ENCODE measurements around the gene SLC38A1.
"Not testable (repeated sequence)": the region's sequence is repeated elsewhere in the genome, so short reads cannot be mapped to it uniquely, and the experiment has no call there.

The SLC38A1 gene

DNA sequence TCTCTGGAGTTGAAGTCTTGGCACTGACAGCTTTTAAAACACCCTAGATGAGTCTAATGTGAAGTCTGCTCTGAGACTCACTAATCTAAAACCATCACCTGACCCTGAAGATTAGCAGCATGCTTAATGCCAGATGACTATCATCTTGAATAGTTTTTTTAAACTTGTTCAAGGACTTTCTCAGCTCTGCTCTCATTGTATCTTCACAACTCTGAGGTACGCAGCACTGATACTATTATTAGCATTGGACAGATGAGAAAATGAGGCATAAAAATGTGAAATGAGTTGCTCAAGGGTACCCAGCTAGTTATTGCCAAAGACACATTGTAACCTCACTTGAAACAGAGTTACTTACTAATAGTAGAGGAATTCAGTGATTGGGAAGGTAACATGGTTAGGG is 4.8 kb downstream of the SLC38A1 start:
- DNase-seq (ENCODE audit: low spot score) = no peak

DNA sequence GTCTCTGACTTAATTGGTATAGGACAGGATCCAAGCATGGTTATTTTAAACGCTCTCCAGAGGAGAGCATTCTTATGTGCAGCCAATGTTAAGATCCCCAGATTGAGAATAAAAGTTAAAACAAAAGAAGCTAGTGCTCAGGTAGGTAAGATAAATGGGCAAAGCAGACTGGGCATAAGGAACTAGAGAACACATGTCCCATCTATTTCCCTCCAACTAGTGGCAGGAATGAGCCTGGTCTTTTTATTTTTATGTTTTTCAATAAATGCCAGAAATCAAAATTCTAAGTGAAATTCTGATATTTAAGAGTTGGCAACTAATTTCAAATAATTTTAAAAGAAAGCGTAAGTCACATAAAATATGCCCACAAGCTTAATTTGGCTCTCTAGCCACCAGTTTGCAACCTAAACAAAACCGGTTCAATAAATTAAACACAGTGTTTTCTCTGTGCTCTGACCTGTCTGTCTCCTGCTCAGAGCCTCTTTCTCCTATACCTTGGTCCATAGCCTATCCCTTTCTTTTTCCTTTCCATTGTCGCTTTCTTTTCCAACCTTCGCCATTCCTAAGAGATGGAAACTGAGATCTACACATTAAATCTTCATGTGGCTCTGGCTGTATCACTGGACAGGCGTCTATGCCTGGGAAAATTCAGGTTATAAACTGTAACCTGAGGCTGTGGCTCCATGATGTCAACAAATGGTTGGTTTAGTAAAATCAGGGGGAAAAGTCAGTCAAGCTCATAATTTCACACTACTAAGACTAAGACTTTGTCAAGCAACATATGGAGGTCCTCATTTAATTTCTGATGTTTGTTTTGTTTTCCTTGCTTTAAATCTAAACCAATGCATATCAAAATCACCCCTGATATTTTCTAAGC is 5.5 kb downstream of the SLC38A1 start:
- no peak for DNase-seq (ENCODE audit: low spot score)

DNA sequence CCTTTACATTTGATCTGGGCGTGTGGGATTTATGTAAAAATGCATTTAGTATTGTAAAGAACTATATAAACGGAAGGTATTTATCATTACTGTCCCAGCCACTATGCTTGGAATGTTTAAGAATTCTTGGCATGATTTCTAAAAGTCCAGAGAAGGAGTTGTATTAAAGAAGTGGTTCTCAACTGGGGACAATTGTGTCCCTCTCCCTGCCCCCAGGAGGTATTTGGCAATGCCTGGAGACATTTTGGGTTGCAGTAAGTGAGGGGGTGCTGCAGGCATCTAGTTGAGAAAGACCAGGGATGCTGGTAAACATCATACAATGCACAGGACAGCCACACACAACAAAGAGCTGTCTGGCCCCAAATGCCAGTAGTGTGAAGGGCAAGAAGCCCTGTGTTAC is 7.2 kb downstream of the SLC38A1 start:
- DNase-seq (ENCODE audit: low spot score) = no peak

DNA sequence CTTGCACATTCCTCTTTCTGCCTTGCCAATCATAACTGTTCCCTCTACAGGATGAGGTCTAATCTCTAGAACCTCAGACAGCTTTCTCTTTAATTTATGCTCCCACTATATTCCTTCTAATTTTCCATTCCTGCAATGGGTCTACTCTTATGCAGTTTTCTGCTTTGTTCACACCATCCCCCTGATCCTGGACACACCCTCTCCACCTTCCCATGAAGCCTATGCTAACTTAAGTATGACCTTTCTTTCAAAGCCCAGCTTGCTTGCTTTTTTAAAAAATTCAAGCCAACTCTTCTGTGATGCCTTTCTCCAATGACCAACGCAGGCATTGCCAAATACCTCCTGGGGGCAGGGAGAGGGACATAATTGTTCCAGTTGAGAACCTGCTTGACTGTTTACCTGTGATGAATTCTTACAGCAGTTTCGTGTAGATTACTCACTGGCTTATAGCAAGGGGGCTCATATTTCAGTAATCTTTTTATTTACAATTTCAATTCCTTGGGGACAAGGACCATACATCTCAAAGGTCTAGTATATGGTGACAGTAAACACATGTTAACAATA is 7.8 kb downstream of the SLC38A1 start:
- no peak for DNase-seq (ENCODE audit: low spot score)

DNA sequence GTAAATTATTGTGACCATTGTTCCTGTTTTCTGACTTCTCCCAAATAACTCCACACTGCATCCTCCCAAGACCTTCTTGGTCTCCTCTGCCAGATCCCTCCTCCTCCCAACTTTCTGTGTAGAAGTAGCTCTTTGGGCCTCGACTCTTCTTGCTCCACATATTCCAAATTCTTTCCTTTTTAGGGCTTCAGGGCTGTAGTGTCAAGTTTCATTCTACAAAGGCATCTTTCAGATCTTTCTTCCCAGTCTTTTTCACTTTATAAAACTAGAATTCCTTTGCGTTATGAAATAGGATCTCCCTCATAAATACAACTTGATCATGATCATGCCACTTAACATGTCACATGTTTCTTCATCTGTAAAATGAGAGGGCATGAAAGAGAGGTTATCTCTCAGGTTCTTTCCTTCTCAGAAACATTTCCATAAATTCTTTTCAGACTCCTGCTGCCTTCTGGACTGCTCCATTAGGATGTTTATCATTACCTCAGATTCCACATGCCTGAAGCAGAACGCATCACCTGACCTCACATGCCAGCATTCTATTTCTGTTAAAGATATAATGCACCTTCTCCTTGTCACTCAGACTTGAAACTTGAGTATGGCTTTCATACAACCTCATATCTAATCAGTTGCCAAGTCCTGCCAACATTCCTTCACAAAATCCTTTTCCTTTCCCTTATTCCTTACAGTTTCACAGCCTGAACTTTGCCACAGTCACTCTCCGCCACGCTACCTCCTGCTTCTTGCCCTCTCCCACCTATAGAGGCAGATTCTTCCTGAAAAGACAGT is 8.5 kb downstream of the SLC38A1 start:
- no peak for DNase-seq (ENCODE audit: low spot score)

DNA sequence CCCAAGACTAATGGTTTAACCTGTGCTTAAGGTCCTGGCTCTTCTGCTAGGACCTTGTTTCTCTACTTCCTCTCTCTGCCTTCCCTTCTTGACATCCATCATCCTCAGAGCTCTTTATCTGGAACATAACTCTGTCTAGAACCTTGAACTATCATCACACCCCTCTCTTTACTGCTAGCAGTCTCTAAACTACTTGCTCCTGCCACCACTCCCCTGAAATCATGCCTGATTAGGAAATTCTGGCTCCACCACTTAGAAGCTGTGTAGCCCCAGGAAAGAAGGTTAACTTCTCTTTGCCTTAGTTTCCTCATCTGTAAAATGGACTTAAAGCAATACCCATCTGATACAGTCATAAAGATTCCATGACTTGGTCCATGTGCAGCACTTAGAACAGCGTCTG is 9.1 kb downstream of the SLC38A1 start:
- no peak for DNase-seq (ENCODE audit: low spot score)

DNA sequence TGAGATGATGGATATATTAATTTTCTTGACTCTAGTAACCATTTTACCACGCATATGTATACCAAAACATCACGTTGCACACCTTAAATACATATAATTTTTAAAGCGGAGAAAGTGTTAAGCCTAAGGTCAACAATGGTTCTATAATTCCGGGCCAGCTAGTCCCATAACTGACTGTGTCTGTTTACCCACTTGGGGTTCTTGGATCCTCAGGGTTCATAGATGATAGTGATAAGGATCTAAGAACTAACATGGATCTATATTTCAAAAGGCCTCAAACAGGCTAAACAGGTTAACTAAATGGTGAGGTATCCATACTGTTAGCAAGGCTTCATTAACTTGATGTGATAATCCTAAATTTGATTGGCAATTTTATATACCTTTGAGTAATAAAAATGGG is 9.8 kb downstream of the SLC38A1 start:
- no peak for DNase-seq (ENCODE audit: low spot score)

DNA sequence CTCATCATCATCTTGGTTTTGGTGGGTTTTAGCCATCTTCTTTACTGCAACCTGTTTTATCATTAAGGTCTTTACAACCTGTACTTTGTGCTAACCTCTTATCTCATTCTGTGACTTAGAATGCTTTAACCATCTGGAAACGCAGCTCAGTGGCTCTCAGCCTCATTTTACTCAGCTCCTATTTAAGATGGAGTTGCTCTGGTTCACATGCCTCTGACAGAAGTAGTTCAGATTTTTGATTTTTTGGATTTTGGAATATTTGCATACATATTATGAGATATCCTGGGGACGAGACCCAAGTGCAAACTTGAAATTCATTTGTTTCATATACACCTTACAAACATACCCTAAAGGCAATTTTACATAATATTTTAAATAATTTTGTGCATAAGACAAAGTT is 10.7 kb downstream of the SLC38A1 start:
- DNase-seq (ENCODE audit: low spot score) = no peak

DNA sequence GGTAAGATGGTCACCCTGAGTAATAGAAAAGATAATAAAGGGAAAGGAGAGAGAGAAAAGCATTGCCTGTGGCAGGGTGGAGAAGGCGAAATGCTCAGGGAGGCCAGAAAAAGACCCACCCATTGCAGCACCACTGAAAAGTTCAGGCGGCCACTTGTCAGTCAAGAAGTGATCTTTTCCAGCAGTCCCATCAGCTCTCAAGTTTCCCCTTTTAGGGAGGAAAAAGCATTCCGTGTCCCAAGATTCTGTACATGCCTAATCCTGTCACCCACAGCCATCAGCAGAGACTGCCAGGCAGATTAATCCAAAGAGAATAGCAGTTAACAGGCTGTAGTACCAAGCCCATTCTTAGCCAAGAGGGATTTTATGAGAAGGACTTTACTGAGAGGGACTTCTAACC is 11.9 kb downstream of the SLC38A1 start:
- DNase-seq (ENCODE audit: low spot score) = no peak

DNA sequence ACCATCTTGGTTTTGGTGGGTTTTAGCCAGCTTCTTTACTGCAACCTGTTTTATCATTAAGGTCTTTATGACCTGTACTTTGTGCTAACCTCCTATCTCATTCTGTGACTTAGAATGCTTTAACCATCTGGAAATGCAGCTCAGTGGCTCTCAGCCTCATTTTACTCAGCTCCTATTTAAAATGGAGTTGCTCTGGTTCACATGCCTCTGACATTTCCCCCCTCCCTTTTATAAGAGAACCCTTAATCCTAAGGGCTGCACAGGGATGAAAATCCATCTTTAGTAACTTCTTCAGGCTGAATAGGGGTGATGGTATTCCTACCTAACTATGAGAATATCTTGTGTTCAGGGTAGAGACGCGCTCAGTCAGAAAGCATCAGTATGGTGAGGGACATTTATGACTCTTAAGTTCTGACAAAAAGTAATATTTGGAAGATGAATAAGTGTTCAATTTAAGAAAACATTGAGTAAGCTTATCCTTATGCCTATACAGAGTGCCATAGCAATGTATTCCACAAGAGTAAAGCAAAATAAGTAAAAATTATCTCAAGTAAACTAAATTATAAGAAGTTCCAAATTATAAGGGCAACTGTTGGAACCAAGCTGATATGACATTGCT is 15.2 kb downstream of the SLC38A1 start:
- no peak for DNase-seq (ENCODE audit: low spot score)

DNA sequence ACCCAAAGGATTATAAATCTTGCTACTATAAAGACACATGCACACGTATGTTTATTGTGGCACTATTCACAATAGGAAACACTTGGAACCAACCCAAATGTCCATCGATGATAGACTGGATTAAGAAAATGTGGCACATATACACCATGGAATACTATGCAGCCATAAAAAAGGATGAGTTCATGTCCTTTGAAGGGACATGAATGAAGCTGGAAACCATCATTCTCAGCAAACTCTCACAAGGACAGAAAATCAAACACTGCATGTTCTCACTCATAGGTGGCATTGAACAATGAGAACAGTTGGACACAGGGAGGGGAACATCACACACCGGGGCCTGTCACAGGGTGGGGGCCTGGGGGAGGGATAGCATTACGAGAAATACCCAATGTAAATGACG is 16.8 kb downstream of the SLC38A1 start:
- DNase-seq (ENCODE audit: low spot score) = not testable (repeated sequence)

DNA sequence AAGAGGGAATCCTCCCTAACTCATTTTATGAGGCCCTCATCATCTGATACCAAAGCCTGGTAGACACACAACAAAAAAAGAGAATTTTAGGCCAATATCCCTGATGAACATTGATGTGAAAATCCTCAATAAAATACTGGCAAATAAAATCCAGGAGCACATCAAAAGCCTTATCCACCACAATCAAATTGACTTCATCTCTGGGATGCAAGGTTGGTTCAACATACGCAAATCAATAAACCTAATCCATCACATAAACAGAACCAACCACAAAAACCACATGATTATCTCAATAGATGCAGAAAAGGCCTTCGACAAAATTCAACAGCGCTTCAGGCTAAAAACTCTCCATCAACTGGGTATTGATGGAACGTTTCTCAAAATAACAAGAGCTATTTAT is 18.9 kb downstream of the SLC38A1 start:
- DNase-seq (ENCODE audit: low spot score) = not testable (repeated sequence)

DNA sequence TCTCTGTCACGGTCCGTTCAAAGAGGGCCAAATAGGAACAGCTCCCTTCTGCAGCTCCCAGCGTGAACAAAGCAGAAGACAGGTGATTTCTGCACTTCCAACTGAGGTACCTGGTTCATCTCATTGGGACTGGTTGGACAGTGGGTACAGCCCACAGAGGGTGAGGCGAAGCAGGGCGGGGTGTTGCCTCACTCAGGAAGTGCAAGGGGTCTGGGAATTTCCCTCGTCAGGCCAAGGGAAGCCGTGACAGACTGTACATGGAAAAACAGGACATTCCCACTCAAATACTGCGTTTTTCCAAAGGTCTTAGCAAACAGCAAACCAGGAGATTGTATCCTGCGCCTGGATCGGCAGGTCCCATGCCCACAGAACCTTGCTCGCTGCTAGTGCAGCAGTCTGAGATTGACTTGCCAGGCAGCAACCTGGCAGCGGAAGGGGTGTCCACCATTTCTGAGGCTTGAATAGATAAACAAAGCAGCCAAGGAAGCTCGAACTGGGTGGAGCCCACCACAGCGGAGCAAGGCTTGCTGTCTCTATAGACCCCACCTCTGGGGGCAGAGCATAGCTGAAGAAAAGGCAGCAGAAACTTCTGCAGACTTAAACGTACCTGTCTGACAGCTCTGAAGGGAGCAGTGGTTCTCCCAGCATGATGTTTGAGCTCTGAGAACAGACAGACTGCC is 22.7 kb downstream of the SLC38A1 start:
- DNase-seq (ENCODE audit: low spot score) = no peak

DNA sequence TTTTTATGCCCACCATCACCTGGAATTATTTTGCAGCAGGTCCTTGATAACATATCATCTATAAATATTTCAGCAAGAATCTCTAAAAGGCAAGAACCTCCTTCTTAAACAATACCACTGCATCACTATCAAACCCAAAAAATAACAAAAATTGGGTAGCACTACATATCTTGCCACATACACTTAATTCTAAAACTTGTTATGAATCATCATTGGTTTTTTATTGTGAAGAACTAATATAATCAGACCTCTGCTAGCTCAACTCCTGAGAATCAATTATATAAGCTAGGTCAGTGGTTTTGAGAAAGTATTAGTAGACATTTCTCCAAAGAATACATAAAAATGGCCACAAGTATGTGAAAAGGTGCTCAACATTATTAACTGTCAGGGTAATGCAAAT is 23.8 kb downstream of the SLC38A1 start:
- DNase-seq (ENCODE audit: low spot score) = no peak

DNA sequence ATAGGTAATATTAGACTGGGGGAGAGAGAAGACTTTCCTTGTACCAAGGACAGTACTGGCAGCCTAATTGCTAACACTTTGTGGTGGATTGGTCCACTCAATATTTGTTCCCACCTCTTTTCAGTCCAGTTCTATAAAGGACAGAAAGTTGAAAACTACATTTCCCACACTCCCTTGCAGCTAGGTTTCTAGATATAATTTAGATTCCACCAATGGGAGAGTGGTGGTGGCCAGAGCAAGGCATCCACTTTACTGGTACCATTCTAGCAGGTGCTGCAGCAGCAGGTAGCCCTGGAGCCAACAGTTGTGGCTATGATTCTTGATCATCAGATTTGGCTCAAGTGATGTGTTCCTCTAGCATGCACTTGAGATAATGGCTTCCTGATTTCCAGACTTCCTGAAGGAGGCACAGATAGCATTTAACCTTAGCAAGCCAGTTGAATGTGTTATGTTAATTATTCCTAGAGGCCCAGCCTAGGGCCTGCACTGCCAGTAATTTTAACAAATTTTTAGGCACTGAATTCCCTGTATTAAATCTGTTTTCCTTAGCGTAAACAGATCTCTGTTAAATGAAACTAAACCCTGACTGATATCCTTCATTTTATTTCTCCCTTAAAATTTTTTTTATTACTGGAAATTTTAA is 24.4 kb downstream of the SLC38A1 start:
- DNase-seq (ENCODE audit: low spot score) = no peak

DNA sequence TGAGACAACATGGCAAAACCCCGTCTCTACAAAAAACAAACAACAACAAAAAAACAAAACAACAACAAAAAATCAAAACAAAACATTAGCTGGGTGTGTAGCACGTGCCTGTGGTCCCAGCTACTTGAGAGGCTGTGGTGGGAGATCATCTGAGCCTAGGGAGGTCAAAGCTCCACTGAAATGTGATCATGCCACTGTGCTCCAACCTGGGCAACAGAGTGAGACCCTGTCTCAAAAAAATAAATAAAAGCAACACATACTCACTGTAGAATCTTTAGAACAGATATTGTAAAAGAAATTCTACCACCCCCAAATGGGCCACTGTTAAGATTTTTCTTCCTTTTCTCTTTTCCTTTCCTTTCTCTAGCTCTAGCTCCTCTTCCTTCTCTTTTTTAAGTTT is 26.3 kb downstream of the SLC38A1 start:
- DNase-seq (ENCODE audit: low spot score) = no peak

DNA sequence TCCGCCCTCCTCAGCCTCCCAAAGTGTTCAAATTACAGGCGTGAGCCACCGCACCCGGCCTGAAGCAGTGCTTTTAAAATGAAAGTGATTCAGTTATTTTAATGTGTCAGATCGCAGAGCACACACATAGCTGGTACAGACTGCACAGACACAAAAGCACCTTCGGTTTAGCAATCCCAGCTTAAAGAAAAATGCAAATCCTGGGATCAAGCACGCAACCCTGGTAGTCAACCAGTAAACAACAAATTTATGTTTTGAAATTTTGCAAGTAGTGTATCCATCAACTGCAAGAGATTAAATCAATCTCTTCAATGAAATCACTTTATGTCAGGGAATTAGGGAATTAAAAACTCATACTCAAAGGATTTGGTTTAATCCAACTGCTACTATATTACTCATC is 28.4 kb downstream of the SLC38A1 start:
- no peak for DNase-seq (ENCODE audit: low spot score)

DNA sequence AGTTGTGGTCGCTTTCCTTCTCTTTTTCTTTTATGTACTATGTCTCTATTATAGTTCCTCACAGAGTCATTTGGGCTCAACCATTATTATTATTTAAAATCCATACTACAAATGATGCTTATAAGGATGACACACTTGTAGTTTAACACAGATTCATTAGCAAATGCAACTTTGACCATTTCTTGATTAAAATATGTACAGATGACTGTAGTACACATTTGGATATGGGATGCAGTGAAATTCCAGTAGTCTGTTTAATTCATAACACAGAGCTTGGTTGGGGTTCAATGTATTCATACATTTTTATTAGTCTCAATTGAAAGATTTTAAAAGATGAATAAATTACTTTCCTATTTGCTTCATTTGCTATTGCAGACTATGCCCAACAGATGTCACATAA is 30.0 kb downstream of the SLC38A1 start:
- DNase-seq (ENCODE audit: low spot score) = no peak

DNA sequence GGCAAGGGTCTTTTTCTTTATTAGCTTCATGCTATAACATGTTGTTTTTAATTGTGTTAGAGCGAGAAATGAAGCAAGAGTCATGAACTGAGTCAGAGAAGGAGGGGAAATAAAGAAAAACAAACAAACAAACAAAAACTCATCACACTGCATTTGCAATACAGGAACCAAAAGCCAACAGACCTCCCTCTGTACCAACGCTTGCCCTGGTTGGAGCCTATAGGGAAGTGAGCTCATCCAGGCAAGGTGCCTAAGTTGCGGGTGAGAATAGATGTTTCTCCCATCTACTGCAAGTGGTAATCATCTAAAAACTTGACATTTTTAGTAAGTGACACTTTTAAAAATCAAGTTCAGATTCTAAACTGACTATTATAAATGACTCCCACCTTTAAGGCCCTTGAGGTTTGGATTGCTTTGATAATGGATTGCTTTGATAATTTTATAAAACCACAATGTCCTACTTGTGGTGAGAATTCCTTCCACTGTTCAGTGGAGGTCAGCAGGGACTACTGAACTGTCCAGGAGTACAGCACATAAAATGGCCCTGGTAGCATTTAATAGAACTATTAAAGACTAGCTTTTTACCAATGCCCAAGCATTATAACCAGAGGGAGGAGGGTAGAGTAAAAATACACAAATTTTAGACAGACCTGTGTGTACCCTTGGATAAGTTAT is 31.3 kb downstream of the SLC38A1 start:
- no peak for DNase-seq (ENCODE audit: low spot score)

DNA sequence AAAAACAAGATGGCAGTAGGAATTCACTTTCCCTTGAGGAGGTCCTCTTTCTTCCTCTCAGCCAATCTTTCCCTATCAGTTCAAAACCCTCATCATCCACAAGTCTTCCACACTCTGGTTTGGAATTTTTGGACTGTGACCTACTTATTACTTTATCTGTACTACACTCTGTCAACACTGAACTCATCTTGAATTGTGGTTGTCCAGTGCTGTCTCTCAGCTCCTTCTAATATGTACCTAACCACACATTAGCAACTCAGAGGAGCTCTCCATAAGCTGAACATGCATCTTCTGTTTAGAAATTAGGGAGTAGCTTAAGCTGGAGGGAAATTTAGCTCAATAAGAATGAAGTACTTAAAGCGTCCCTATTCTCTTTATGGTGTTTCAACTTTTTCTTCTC is 34.8 kb downstream of the SLC38A1 start:
- no peak for DNase-seq (ENCODE audit: low spot score)

DNA sequence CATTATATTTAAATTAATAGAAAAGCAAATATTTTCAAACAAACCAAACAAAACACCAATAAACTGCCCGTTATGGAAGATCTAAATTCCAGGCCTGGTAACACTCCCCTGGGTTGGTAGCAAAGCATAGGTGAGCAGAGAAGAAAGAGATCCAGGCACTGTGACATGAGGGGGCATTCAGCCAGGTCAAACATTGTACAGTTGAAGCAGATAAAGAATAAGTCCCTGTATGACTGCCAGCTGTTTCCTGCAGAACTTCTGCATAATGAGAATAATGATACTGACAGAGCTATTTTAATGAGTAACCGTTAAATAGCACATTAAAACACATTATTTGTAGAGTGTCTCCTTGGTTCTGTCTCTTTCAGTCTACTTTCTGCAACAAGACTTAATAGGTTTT is 35.4 kb downstream of the SLC38A1 start:
- DNase-seq (ENCODE audit: low spot score) = no peak

All from HuH-7.5 (cell line).